ENCODE data around the gene DEF6. TPM values are rescaled to one million over a fixed set of nuclear protein-coding genes. Genes with fewer than 3 reads are reported as not detected.

Gene DEF6
- total RNA-seq, 1 experiment from 2014 or later: 11.3 TPM

- Mint-ChIP-seq H3K9me3 (peaks cover 11% of the 10 kb centered on the region; the same call in 1 of the 2 replicates), H3K36me3 (peaks cover 37% of the 10 kb centered on the region), H3K27me3 (ENCODE audit: low read depth) (no peaks in the 10 kb centered on the region), H3K27ac (no peak overlapping the region; the same call in 1 of the 2 replicates), H3K4me3 (no peak overlapping the region), H3K4me1 (peaks cover 19% of the 10 kb centered on the region)
- POLR2A ChIA-PET: no interaction called here
- ATAC-seq (no peak), DNase-seq (ENCODE audit: low spot score) (no peak)
- CTCF ChIA-PET: interaction anchor here (1.0 to 1.2 kb wide), 2 partner anchors 15 to 52 kb away, joined by 3 read pairs; no protein-coding TSS in a partner anchor
- TF ChIP-seq ELF4 (CRISPR knock-in tag; IDR thresholded peaks at IDR 0.05; ENCODE audit: low read depth): no peak
Measured at GRCh38 chr6:35356391-35356790, 58.8 kb downstream of the DEF6 start.

GRCh38 chr6:35357677-35358076 is 60.1 kb downstream of the DEF6 start:
- Mint-ChIP-seq H3K4me1 (peaks cover 27% of the 10 kb centered on the region), H3K9me3 (peaks cover 8% of the 10 kb centered on the region; the same call in 1 of the 2 replicates), H3K36me3 (peaks cover 27% of the 10 kb centered on the region), H3K4me3 (no peak overlapping the region), H3K27ac (0 out of 2 replicates have a peak overlapping the region, but pooled peaks have one; percentile 81), H3K27me3 (ENCODE audit: low read depth) (no peaks in the 10 kb centered on the region)
- CTCF ChIA-PET: interaction anchor here (0.7 kb wide), 1 partner anchor 13 kb away, joined by 4 read pairs; no protein-coding TSS in a partner anchor
- ATAC-seq: no peak
- DNase-seq (ENCODE audit: low spot score): no peak
- POLR2A ChIA-PET: no interaction called here
- TF ChIP-seq AR (CRISPR knock-in tag; IDR thresholded peaks at IDR 0.05) (no peak), FOXP4 (CRISPR knock-in tag; IDR thresholded peaks at IDR 0.05) (no peak), ATF2 (CRISPR knock-in tag; IDR thresholded peaks at IDR 0.05; ENCODE audit: borderline replicate concordance, low read depth) (no peak), PRDM15 (CRISPR knock-in tag; IDR thresholded peaks at IDR 0.05) (no peak)

- ATAC-seq (no peak), DNase-seq (ENCODE audit: low spot score) (no peak)
- ChIA-PET CTCF (interaction anchor here (0.7 kb wide), 1 partner anchor 14 kb away, joined by 4 read pairs; no protein-coding TSS in a partner anchor), POLR2A (no interaction called here)
- Mint-ChIP-seq H3K4me1 (peaks cover 30% of the 10 kb centered on the region), H3K4me3 (no peak overlapping the region), H3K27ac (peak overlapping the region; percentile 81), H3K9me3 (peaks cover 4% of the 10 kb centered on the region; the same call in 1 of the 2 replicates), H3K27me3 (ENCODE audit: low read depth) (no peaks in the 10 kb centered on the region), H3K36me3 (peaks cover 23% of the 10 kb centered on the region)
- TF ChIP-seq CDX4 (CRISPR knock-in tag; IDR thresholded peaks at IDR 0.05; ENCODE audit: borderline replicate concordance): no peak
- no peak for TF ChIP-seq SMAD4 (CRISPR knock-in tag; IDR thresholded peaks at IDR 0.05)
- TF ChIP-seq SP1 (CRISPR knock-in tag; conservative IDR thresholded peaks at IDR 0.05): no peak
- no peak for TF ChIP-seq ZNF416 (CRISPR knock-in tag; IDR thresholded peaks at IDR 0.05)
- TF ChIP-seq TCF7 (CRISPR knock-in tag; IDR thresholded peaks at IDR 0.05; ENCODE audit: low read depth): no peak
- no peak for TF ChIP-seq E2F5 (CRISPR knock-in tag; IDR thresholded peaks at IDR 0.05)
- TF ChIP-seq MLX (CRISPR knock-in tag; IDR thresholded peaks at IDR 0.05): no peak
- no peak for TF ChIP-seq ESRRA (CRISPR knock-in tag; IDR thresholded peaks at IDR 0.05; ENCODE audit: borderline replicate concordance)
Measured at GRCh38 chr6:35358086-35358485, 60.5 kb downstream of the DEF6 start.
